Subcutaneous adipose tissue (tissue), 4 donors: Measurements from ENCODE around the gene FA2H. TPM values are rescaled to one million over a fixed set of nuclear protein-coding genes. Genes with fewer than 3 reads are reported as not detected.

ENCODE experiments used
- CTCF ChIP-seq: fragments of 450-650 bp; IDR thresholded peaks from one replicate; pipeline ENCODE4 v1.5.1; 2016; ENCODE audit warnings: low read depth, mild to moderate bottlenecking, control low read depth, antibody characterized with exemption, moderate library complexity
- total RNA-seq, 4 donors: library from RNA; depleted of rRNA; stranded (reverse); fragments of >200 nt; gene quantifications; one replicate each; pipeline ENCODE4 v1.1.0, GENCODE V29; 2016

FA2H gene
- total RNA-seq, 4 donors from 2014 or later, result not detected

GRCh38 chr16:74756203-74756602 lies 18.4 kb downstream of the FA2H start:
- no peak for TF ChIP-seq CTCF

- TF ChIP-seq CTCF, result no peak
Measured at GRCh38 chr16:74753180-74753579, 21.4 kb downstream of the FA2H start.

GRCh38 chr16:74752756-74753155 lies 21.9 kb downstream of the FA2H start:
- no peak for TF ChIP-seq CTCF

- TF ChIP-seq CTCF, result no peak
Measured at GRCh38 chr16:74752258-74752657, 22.4 kb downstream of the FA2H start.

GRCh38 chr16:74751658-74752057 lies 23.0 kb downstream of the FA2H start:
- no peak for TF ChIP-seq CTCF

- no peak for TF ChIP-seq CTCF
Measured at GRCh38 chr16:74749291-74750055, 25.1 kb downstream of the FA2H start.

GRCh38 chr16:74748616-74749026 lies 26.0 kb downstream of the FA2H start:
- no peak for TF ChIP-seq CTCF
